ENCODE results near the gene GALNT18. TPM values are rescaled to one million over a fixed set of nuclear protein-coding genes. Genes with fewer than 3 reads are reported as not detected.

GALNT18 gene
- total and polyA plus RNA-seq, 2 donors (not counting 3 experiments of a cell fraction or from before 2014, with no cell fraction given), result 0.17 to 0.18 TPM

DNA sequence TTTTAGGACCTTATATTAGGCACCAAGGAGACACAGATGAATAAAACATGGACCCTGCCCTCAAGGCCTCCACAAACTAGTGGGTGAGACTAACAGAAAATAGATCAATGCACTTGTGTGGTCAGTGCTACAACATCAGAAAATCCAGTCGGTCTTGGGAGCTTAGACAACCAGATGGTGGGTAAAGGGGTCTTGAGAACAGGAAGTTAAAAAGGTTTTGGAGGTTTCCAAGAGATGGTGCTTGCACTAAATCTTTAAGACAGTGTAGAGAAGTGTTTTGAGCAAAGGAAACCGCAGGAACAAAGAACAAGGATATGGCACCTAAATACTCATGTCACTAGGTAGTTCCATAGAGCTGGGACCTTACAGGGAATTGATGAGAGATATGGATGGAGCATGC is 56.2 kb downstream of the GALNT18 start:
- H2AFZ ChIP-seq (ENCODE audit: low read depth, low read length), result no peak overlapping the region
- H3K9ac ChIP-seq (replicated peaks; ENCODE audit: extremely low read depth, insufficient read depth, low read length), result no peak overlapping the region
- dilution Hi-C loops (cut with MboI; ENCODE audit: extremely low pct_ligation_motif_present, low sequenced_read_pairs) (no loop called here), intact Hi-C loops (cut with micrococcal nuclease) (no loop called here)
- no TSS peak for BruUV-seq (replicated peaks)
- no peak overlapping the region for H3K27ac ChIP-seq (ENCODE audit: insufficient read depth, low read depth, low read length)
- H3K9me1 ChIP-seq (replicated peaks; ENCODE audit: control insufficient read depth, extremely low read depth, insufficient read depth, low read length), result no peaks in the 10 kb centered on the region
- H3K4me3 ChIP-seq (replicated peaks in 1 of 3; ENCODE audit: insufficient read depth in 1 of 3, low read depth in 1 of 3, low read length in 3 of 3), result no peak overlapping the region
- TF ChIP-seq FOS (IDR thresholded peaks at IDR 0.05; ENCODE audit: borderline replicate concordance, insufficient read depth, low read length), result no peak
- no peak for TF ChIP-seq GATA2 (IDR thresholded peaks at IDR 0.05; ENCODE audit: insufficient read depth, insufficient read length, low read depth, low read length)
- TF ChIP-seq POLR2AphosphoS5 (IDR thresholded peaks at IDR 0.05; ENCODE audit: insufficient read depth, low read depth, low read length), result no peak
- TF ChIP-seq JUN (IDR thresholded peaks at IDR 0.05; ENCODE audit: borderline replicate concordance, insufficient read depth, insufficient read length, low read depth), result no peak
- TF ChIP-seq, protein P1, sequence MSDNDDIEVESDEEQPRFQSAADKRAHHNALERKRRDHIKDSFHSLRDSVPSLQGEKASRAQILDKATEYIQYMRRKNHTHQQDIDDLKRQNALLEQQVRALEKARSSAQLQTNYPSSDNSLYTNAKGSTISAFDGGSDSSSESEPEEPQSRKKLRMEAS (IDR thresholded peaks at IDR 0.05; ENCODE audit: insufficient read depth, insufficient read length), result no peak
- no peak for TF ChIP-seq EZH2 (IDR thresholded peaks at IDR 0.05; ENCODE audit: borderline replicate concordance, low read depth, low read length, severe bottlenecking)
- H4K20me1 ChIP-seq (replicated peaks; ENCODE audit: control insufficient read depth, extremely low read depth, insufficient read depth, low read length), result no peaks in the 10 kb centered on the region
- no peaks in the 10 kb centered on the region for H3K9me3 ChIP-seq (replicated peaks; ENCODE audit: control insufficient read depth, insufficient read depth, low read length)
- no peaks in the 10 kb centered on the region for H3K36me3 ChIP-seq (ENCODE audit: control insufficient read depth in 2 of 2, extremely low read depth in 1 of 2, insufficient read depth in 2 of 2, low read length in 2 of 2)
- DNase-seq (ENCODE audit: low read depth, low spot score) (no peak), FAIRE-seq (no peak)
- H3K27me3 ChIP-seq (ENCODE audit: control insufficient read depth in 2 of 2, insufficient read depth in 2 of 2, low read length in 2 of 2), result peaks cover 0 to 1% of the 10 kb centered on the region in 2 experiments
- ChIA-PET POLR2A (no interaction called here), CTCF (no interaction called here)
- no peaks in the 10 kb centered on the region for H3K4me1 ChIP-seq (ENCODE audit: control insufficient read depth, extremely low read depth, insufficient read depth, low read length)
- no peaks in the 10 kb centered on the region for H3K79me2 ChIP-seq (ENCODE audit: control insufficient read depth, insufficient read depth, low read length)
- no peak overlapping the region for H3K4me2 ChIP-seq (ENCODE audit: insufficient read depth, low read length)

DNA sequence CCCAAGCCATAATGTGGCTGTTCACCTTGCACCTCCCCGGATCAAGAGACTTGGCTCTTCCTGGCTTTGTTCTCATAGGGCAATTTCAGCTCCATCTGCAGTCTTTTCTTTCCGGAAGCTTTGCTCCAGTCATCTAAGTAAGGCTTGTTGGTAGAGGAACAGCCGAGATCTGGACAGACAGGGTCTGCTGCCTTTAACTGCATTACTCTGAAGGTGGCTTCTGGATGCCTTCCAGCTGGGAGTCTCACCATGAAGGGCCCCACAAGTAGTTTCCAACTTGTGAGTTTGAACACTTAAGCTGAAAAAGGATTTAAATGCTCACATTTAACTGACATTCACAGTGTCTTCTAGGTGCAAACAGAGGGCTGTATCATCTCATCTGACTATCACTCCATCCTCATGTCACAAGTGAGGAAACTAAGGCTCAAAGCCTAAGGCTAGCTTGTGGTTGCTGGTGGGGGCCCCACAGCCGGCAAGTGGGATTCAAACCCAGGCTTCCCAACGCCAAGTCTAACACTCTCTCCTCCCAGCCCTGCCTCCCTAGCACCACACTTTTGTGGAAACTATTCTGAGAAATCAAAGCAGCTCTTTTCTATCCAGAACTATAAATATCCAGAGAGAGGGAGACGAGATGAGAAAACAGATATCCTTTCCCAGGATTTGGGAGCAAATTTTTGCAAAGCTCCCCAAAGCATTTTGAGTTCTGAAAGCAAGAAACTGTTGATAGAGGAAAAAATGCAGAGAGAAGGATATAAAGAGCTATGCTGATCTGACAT is 58.4 kb downstream of the GALNT18 start:
- dilution Hi-C loops (cut with MboI; ENCODE audit: extremely low pct_ligation_motif_present, low sequenced_read_pairs) (no loop called here), intact Hi-C loops (cut with micrococcal nuclease) (no loop called here)
- Histone ChIP-seq H3K4me2 (ENCODE audit: insufficient read depth, low read length) (no peak overlapping the region), H3K36me3 (ENCODE audit: control insufficient read depth in 2 of 2, extremely low read depth in 1 of 2, insufficient read depth in 2 of 2, low read length in 2 of 2) (no peaks in the 10 kb centered on the region), H3K9me3 (replicated peaks; ENCODE audit: control insufficient read depth, insufficient read depth, low read length) (no peaks in the 10 kb centered on the region), H3K79me2 (ENCODE audit: control insufficient read depth, insufficient read depth, low read length) (no peaks in the 10 kb centered on the region), H2AFZ (ENCODE audit: low read depth, low read length) (no peak overlapping the region), H3K9me1 (replicated peaks; ENCODE audit: control insufficient read depth, extremely low read depth, insufficient read depth, low read length) (no peaks in the 10 kb centered on the region), H3K4me1 (ENCODE audit: control insufficient read depth, extremely low read depth, insufficient read depth, low read length) (no peaks in the 10 kb centered on the region), H3K27me3 (ENCODE audit: control insufficient read depth in 2 of 2, insufficient read depth in 2 of 2, low read length in 2 of 2) (peaks cover 0 to 1% of the 10 kb centered on the region in 2 experiments), H4K20me1 (replicated peaks; ENCODE audit: control insufficient read depth, extremely low read depth, insufficient read depth, low read length) (no peaks in the 10 kb centered on the region), H3K27ac (ENCODE audit: insufficient read depth, low read depth, low read length) (no peak overlapping the region), H3K9ac (replicated peaks; ENCODE audit: extremely low read depth, insufficient read depth, low read length) (no peak overlapping the region), H3K4me3 (replicated peaks in 1 of 3; ENCODE audit: insufficient read depth in 1 of 3, low read depth in 1 of 3, low read length in 3 of 3) (no peak overlapping the region)
- ChIA-PET POLR2A (no interaction called here), CTCF (interaction anchor here (1.1 kb wide), 2 partner anchors 14 to 31 kb away, joined by 3 to 4 read pairs; no protein-coding TSS in a partner anchor)
- DNase-seq (ENCODE audit: low read depth, low spot score) (no peak), FAIRE-seq (no peak)
- BruUV-seq (replicated peaks), result no TSS peak
- TF ChIP-seq POLR2A (IDR thresholded peaks at IDR 0.05; ENCODE audit: low read depth, low read length) (no peak), JUN (IDR thresholded peaks at IDR 0.05; ENCODE audit: borderline replicate concordance, insufficient read depth, insufficient read length, low read depth) (no peak), FOS (IDR thresholded peaks at IDR 0.05; ENCODE audit: borderline replicate concordance, insufficient read depth, low read length) (no peak), EZH2 (IDR thresholded peaks at IDR 0.05; ENCODE audit: borderline replicate concordance, low read depth, low read length, severe bottlenecking) (no peak), POLR2AphosphoS5 (IDR thresholded peaks at IDR 0.05; ENCODE audit: insufficient read depth, low read depth, low read length) (no peak), GATA2 (IDR thresholded peaks at IDR 0.05; ENCODE audit: insufficient read depth, insufficient read length, low read depth, low read length) (no peak), MYC (IDR thresholded peaks at IDR 0.05; ENCODE audit: low read depth, low read length) (no peak)
- TF ChIP-seq, protein P1 (IDR thresholded peaks at IDR 0.05; ENCODE audit: insufficient read depth, insufficient read length), result no peak
- TF ChIP-seq, protein P2, sequence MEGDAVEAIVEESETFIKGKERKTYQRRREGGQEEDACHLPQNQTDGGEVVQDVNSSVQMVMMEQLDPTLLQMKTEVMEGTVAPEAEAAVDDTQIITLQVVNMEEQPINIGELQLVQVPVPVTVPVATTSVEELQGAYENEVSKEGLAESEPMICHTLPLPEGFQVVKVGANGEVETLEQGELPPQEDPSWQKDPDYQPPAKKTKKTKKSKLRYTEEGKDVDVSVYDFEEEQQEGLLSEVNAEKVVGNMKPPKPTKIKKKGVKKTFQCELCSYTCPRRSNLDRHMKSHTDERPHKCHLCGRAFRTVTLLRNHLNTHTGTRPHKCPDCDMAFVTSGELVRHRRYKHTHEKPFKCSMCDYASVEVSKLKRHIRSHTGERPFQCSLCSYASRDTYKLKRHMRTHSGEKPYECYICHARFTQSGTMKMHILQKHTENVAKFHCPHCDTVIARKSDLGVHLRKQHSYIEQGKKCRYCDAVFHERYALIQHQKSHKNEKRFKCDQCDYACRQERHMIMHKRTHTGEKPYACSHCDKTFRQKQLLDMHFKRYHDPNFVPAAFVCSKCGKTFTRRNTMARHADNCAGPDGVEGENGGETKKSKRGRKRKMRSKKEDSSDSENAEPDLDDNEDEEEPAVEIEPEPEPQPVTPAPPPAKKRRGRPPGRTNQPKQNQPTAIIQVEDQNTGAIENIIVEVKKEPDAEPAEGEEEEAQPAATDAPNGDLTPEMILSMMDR (IDR thresholded peaks at IDR 0.05; ENCODE audit: extremely low read depth in 1 of 2, insufficient read depth in 1 of 2, low read depth in 1 of 2, low read length in 2 of 2), result no peak

Measured in endothelial cell of umbilical vein (primary cell).